ENCODE results near the gene SLC1A2.

Gene SLC1A2

GRCh38 chr11:35389897-35390465 lies 29.4 kb downstream of the SLC1A2 start:
- no peak overlapping the region for H3K4me3 ChIP-seq (ENCODE audit: insufficient read depth, low read length, poor library complexity, severe bottlenecking)
- H3K79me2 ChIP-seq (ENCODE audit: insufficient read depth, low read length), result no peaks in the 10 kb centered on the region
- no peak overlapping the region for H3K9ac ChIP-seq (ENCODE audit: low read length)
- no peaks in the 10 kb centered on the region for H4K20me1 ChIP-seq (ENCODE audit: low read depth, low read length)
- H3K27ac ChIP-seq (ENCODE audit: low read depth, low read length), result no peak overlapping the region
- TF ChIP-seq CTCF (IDR thresholded peaks at IDR 0.05; ENCODE audit: insufficient read depth, low read length, poor library complexity, severe bottlenecking) (no peak), EZH2phosphoT487 (conservative IDR thresholded peaks at IDR 0.05; ENCODE audit: low read length) (no peak)
- H2AFZ ChIP-seq (ENCODE audit: low read depth, low read length, severe bottlenecking), result no peak overlapping the region
- no peaks in the 10 kb centered on the region for H3K9me2 ChIP-seq (replicated peaks; ENCODE audit: insufficient read depth, low read length)
- no peak overlapping the region for H3K4me2 ChIP-seq (ENCODE audit: low read depth, low read length, poor library complexity, severe bottlenecking)
- H3K27me3 ChIP-seq (ENCODE audit: low read length), result no peaks in the 10 kb centered on the region
- no peaks in the 10 kb centered on the region for H3K36me3 ChIP-seq (ENCODE audit: low read length)
- no peaks in the 10 kb centered on the region for H3F3A ChIP-seq (ENCODE audit: insufficient read depth)
- no peaks in the 10 kb centered on the region for H3K9me3 ChIP-seq (ENCODE audit: insufficient read depth, low read length)

- Histone ChIP-seq H3K4me2 (ENCODE audit: low read depth, low read length, poor library complexity, severe bottlenecking) (no peak overlapping the region), H3K4me3 (ENCODE audit: insufficient read depth, low read length, poor library complexity, severe bottlenecking) (no peak overlapping the region), H3K27ac (ENCODE audit: low read depth, low read length) (no peak overlapping the region), H3F3A (ENCODE audit: insufficient read depth) (no peaks in the 10 kb centered on the region), H3K9ac (ENCODE audit: low read length) (no peak overlapping the region), H3K9me3 (ENCODE audit: insufficient read depth, low read length) (no peaks in the 10 kb centered on the region), H2AFZ (ENCODE audit: low read depth, low read length, severe bottlenecking) (no peak overlapping the region), H3K36me3 (ENCODE audit: low read length) (no peaks in the 10 kb centered on the region), H3K79me2 (ENCODE audit: insufficient read depth, low read length) (no peaks in the 10 kb centered on the region), H3K27me3 (ENCODE audit: low read length) (no peaks in the 10 kb centered on the region), H3K9me2 (replicated peaks; ENCODE audit: insufficient read depth, low read length) (no peaks in the 10 kb centered on the region), H4K20me1 (ENCODE audit: low read depth, low read length) (no peaks in the 10 kb centered on the region)
- TF ChIP-seq EZH2phosphoT487 (conservative IDR thresholded peaks at IDR 0.05; ENCODE audit: low read length) (no peak), CTCF (IDR thresholded peaks at IDR 0.05; ENCODE audit: insufficient read depth, low read length, poor library complexity, severe bottlenecking) (no peak)
Measured at GRCh38 chr11:35389112-35389511, 30.2 kb downstream of the SLC1A2 start.

- no peak overlapping the region for H3K27ac ChIP-seq (ENCODE audit: low read depth, low read length)
- H3K79me2 ChIP-seq (ENCODE audit: insufficient read depth, low read length), result no peaks in the 10 kb centered on the region
- TF ChIP-seq CTCF (IDR thresholded peaks at IDR 0.05; ENCODE audit: insufficient read depth, low read length, poor library complexity, severe bottlenecking), result no peak
- no peak for TF ChIP-seq EZH2phosphoT487 (conservative IDR thresholded peaks at IDR 0.05; ENCODE audit: low read length)
- H4K20me1 ChIP-seq (ENCODE audit: low read depth, low read length), result no peaks in the 10 kb centered on the region
- no peaks in the 10 kb centered on the region for H3K36me3 ChIP-seq (ENCODE audit: low read length)
- no peak overlapping the region for H3K4me3 ChIP-seq (ENCODE audit: insufficient read depth, low read length, poor library complexity, severe bottlenecking)
- H3K9me3 ChIP-seq (ENCODE audit: insufficient read depth, low read length), result no peaks in the 10 kb centered on the region
- no peak overlapping the region for H3K9ac ChIP-seq (ENCODE audit: low read length)
- H3K4me2 ChIP-seq (ENCODE audit: low read depth, low read length, poor library complexity, severe bottlenecking), result no peak overlapping the region
- no peaks in the 10 kb centered on the region for H3K9me2 ChIP-seq (replicated peaks; ENCODE audit: insufficient read depth, low read length)
- no peaks in the 10 kb centered on the region for H3F3A ChIP-seq (ENCODE audit: insufficient read depth)
- H3K27me3 ChIP-seq (ENCODE audit: low read length), result no peaks in the 10 kb centered on the region
- H2AFZ ChIP-seq (ENCODE audit: low read depth, low read length, severe bottlenecking), result no peak overlapping the region
Measured at GRCh38 chr11:35388061-35388460, 31.3 kb downstream of the SLC1A2 start.
